HCT116 (cell line): ENCODE measurements around the gene LINGO1.

Source experiments
- EGR1 ChIP-seq: IDR thresholded peaks from 2 replicates; pipeline ENCODE4 v1.6.1; 2012; ENCODE audit warnings: low read depth
- ELF1 ChIP-seq: IDR thresholded peaks from 2 replicates; pipeline ENCODE4 v1.6.1; 2012; ENCODE audit warnings: low read depth, borderline replicate concordance
- EZH2phosphoT487 ChIP-seq: fragments of 200-600 bp; IDR thresholded peaks from 2 replicates; pipeline ENCODE4 v1.6.1; 2018; ENCODE audit warnings: antibody characterized with exemption, borderline replicate concordance
- POLR2A ChIP-seq: IDR thresholded peaks from 2 replicates; pipeline ENCODE4 v1.7.0; 2011; ENCODE audit warnings: borderline replicate concordance; ENCODE audit not compliant: insufficient read depth, insufficient read length; ENCODE audit errors: extremely low read depth
- POLR2AphosphoS5 ChIP-seq: IDR thresholded peaks from 2 replicates; pipeline ENCODE4 v1.6.1; 2011; ENCODE audit warnings: mild to moderate bottlenecking, low read depth, low read length, moderate library complexity
- RAD21 ChIP-seq: IDR thresholded peaks from 2 replicates; pipeline ENCODE4 v1.6.1; 2012; ENCODE audit warnings: low read depth, mild to moderate bottlenecking
- SIN3A ChIP-seq: IDR thresholded peaks from 2 replicates; pipeline ENCODE4 v1.6.1; 2012; ENCODE audit warnings: low read depth
- YY1 ChIP-seq: IDR thresholded peaks from 2 replicates; pipeline ENCODE4 v1.6.1; 2011; ENCODE audit warnings: low read length, low read depth, moderate library complexity, mild to moderate bottlenecking; ENCODE audit not compliant: insufficient replicate concordance; ENCODE audit errors: extremely low read depth
- TF ChIP-seq, protein P1 (sequence below), 3 experiments: fragments of 200-600 bp in 1 of 3; sonication (generic) in 1 of 3; IDR thresholded peaks in 2 of 3; conservative IDR thresholded peaks in 1 of 3; 2 replicates each; pipeline ENCODE4 v1.5.1; 2012 to 2017; ENCODE audit warnings: low read depth in 2 of 3, low read length in 2 of 3, antibody characterized with exemption in 1 of 3, borderline replicate concordance in 1 of 3, control low read depth in 1 of 3, mild to moderate bottlenecking in 1 of 3, mixed read lengths in 1 of 3, mixed run types in 1 of 3, moderate library complexity in 1 of 3; ENCODE audit not compliant: insufficient read depth in 1 of 3
- TF ChIP-seq, protein P2 (sequence below): IDR thresholded peaks from 2 replicates; pipeline ENCODE4 v1.6.1; 2012

DNA sequence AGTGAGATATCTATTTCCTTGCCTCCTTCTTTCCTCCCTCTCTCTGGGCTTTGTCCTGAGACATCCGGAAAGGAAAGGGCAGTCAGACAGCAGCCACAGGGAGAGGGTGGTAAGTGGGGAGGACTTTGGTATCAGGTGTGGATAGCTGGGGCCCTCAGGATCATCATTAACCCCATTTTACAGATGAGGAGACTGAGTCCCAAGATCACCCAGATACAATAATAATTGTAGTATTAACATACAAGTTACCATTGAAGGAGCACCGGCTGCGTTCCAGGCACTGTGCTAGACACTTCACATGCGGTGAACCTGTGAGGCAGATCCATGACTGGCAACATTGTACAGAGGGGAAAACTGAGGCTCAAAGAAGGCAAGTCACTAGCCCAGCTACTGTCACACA is 15.2 kb upstream of the LINGO1 start:
- TF ChIP-seq, protein P1, sequence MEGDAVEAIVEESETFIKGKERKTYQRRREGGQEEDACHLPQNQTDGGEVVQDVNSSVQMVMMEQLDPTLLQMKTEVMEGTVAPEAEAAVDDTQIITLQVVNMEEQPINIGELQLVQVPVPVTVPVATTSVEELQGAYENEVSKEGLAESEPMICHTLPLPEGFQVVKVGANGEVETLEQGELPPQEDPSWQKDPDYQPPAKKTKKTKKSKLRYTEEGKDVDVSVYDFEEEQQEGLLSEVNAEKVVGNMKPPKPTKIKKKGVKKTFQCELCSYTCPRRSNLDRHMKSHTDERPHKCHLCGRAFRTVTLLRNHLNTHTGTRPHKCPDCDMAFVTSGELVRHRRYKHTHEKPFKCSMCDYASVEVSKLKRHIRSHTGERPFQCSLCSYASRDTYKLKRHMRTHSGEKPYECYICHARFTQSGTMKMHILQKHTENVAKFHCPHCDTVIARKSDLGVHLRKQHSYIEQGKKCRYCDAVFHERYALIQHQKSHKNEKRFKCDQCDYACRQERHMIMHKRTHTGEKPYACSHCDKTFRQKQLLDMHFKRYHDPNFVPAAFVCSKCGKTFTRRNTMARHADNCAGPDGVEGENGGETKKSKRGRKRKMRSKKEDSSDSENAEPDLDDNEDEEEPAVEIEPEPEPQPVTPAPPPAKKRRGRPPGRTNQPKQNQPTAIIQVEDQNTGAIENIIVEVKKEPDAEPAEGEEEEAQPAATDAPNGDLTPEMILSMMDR (IDR thresholded peaks at IDR 0.05 in 2 of 3, conservative IDR thresholded peaks at IDR 0.05 in 1 of 3; ENCODE audit: borderline replicate concordance in 1 of 3, insufficient read depth in 1 of 3, low read depth in 2 of 3, low read length in 2 of 3), result no peak
- TF ChIP-seq POLR2AphosphoS5 (no peak), ELF1 (no peak), EZH2phosphoT487 (no peak), YY1 (no peak), RAD21 (no peak), SIN3A (no peak), POLR2A (no peak), EGR1 (no peak)
- TF ChIP-seq, protein P2, sequence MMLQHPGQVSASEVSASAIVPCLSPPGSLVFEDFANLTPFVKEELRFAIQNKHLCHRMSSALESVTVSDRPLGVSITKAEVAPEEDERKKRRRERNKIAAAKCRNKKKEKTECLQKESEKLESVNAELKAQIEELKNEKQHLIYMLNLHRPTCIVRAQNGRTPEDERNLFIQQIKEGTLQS, result no peak
